COLO668 (cell line): ENCODE measurements around the gene EBF3.
"Not testable (repeated sequence)": the region's sequence is repeated elsewhere in the genome, so short reads cannot be mapped to it uniquely, and the experiment has no call there.

Source experiments
- DNase-seq: peaks from one replicate; lab custom pipeline; 2025; ENCODE audit not compliant: unreplicated experiment; lab: John Stamatoyannopoulos, UW

The EBF3 gene

GRCh38 chr10:129932751-129933433 lies 31.2 kb downstream of the EBF3 start:
- DNase-seq: no peak

- DNase-seq: no peak
Measured at GRCh38 chr10:129932182-129932581, 31.9 kb downstream of the EBF3 start.

DNA sequence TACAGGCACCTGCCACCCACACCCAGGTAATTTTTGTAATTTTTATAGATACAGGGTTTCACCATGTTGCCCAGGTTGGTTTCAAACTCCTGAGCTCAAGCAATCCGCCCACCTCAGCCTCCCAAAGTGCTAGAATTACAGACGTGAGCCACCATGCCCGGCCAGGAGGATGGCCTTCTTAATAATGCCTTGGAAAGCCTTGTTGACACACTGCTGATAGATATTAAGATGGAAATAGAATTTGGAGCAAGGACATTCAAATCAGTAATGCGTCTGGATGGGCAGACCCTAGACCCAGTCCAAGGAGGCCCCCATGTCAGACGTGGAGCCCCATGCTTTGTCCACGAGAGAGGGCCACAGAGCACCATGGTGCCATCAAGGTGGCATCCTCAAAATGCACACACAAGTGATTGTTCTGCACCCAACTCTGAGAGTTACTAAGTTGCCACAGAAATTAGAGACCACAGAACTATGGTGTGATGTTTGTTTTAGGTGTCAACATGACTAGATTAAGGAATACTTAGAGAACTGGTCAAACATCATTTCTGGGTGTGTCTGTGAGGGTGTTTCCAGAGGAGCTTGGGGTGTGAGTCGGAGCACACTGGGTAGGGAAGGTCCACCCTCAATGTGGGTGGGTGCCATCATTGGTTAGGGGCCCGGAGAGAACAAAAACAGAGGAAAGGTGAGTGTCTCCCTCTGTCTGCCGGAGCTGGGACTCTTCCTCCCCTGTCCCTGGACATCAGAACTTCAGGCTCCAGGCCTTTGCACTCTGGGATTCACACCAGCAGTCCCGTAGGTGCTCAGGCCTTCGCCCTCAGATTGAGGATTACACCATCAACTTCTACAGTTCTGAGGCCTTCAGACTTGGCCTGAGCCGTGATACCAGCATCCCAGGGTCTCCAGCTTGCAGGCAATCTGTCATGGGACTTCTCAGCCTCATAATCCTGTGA lies 34.5 kb downstream of the EBF3 start:
- DNase-seq: no peak

GRCh38 chr10:129927351-129928120 lies 36.5 kb downstream of the EBF3 start:
- DNase-seq: no peak

DNA sequence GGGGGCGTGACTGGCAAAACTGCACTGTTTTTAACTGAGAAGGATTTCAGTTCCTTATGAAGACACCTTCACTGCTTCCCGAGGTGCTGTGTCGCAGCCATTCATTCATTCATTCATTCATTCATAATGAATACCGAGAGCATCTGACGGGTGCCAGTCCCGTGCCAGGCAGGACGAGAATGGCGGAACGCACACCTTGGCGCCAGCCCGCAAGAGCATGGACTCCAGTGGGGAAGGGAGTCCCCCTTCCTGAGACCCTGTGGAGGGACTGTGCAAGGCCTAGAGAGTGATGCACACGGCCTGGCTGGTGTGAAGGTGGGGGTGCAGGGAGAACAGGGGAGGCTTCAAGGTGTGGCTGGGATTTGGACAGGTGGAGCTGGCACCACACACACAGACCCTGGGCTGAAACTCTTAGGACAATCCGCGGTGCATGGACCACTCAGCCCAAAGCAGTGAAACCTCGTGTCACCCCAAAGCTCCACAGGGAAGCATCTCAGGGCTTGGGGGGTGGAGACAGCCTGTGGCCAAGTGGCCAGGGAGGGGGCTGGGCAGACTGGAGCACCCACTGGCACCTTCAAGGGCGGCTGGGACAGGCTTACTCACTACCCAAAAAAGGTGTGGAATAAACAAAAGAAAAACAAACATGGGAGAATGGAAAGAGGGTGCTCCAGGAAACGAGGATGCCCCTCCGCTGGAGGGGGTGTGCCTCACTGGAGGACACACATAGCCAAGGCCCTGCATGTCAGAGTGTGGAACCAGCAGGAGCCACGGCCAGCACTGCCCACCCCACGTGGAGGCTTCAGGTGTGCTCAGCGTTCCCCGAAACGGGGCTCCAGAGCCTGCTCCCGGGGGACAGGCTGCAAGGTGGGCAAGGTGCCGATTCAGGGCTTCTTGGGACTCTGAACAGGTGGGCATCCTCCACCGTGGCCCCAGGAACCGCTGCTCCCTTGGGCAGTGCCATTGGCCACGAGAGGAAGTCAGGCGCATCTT lies 37.7 kb downstream of the EBF3 start:
- no peak for DNase-seq

GRCh38 chr10:129924375-129925085 lies 39.5 kb downstream of the EBF3 start:
- DNase-seq: no peak

- DNase-seq: no peak
Measured at GRCh38 chr10:129922598-129923123, 41.4 kb downstream of the EBF3 start.

DNA sequence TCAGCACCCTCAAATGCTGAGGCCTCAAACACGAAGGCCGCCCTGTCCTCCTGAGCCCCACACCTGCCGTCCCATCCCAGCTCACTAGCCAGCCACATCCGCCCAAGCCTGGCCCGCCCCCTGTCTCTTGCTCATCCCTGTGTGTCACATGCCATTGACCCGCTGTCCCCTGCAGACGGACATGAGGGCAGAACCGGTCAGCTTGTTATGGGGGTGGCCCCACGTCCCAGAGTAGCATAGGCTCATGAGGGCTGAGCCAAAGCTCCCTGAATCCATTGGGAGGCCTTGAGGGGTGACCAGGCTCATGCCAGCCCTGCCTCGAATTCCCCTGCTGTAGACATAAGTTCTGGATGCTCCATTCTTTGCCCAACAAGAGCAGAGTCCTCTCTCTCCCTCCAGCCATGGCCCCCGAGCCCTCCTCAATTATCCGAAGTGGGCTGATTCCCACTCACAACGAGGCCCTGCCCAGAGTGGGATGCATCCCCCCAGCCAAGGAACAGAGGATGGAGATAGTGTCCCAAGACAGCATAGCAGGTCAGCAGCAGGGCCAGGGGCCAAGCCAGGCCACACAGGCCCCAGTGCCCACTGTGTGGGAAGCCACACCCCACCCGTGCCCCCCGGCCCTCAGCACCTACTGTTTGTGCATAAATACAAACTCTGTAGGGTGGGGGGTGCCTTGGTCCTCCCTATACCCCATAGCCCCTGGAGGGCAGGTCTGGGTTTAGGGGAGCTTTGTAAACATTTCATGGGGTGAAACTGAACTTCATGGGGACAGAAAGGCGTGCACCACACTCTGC lies 42.1 kb downstream of the EBF3 start:
- DNase-seq: no peak

- DNase-seq: no peak
Measured at GRCh38 chr10:129921065-129921670, 42.9 kb downstream of the EBF3 start.

- not testable (repeated sequence) for DNase-seq
Measured at GRCh38 chr10:129920187-129920586, 43.9 kb downstream of the EBF3 start.

DNA sequence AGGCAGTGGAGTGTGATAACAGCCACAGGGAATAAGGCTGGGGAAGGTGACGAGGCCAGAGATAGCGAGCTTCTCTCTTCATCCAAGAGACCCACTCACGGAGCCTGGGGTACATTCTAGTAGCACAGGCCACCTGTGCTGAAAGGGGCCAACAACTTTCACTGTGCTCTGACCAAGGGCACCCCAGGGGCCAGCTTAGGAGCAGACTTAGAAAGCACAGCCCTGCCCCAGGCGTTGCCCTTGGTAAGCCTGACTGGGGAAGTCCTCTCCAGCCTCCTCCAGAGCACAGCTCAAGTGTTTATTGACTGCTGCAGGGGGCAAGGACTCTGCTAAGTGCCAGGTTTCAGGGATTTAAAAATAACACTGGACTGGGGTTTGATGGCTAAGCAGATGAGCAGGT lies 44.7 kb downstream of the EBF3 start:
- DNase-seq: no peak

DNA sequence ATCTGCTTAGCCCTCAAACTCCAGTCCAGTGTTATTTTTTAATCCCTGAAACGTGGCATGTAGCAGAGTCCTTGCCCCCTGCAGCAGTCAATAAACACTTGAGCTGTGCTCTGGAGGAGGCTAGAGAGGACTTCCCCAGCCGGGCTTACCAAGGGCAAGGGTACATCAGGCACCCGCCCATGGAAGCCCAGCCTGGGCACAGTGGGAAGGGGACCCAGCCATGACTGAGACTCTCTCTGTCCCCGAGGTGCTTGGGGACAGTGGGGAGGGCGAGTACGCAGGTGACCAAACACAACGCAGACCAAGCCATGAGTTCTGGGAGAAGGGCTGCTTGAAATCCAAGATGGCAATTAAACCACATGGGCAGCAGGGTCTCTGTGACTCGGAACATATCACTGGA lies 45.2 kb downstream of the EBF3 start:
- DNase-seq: no peak

DNA sequence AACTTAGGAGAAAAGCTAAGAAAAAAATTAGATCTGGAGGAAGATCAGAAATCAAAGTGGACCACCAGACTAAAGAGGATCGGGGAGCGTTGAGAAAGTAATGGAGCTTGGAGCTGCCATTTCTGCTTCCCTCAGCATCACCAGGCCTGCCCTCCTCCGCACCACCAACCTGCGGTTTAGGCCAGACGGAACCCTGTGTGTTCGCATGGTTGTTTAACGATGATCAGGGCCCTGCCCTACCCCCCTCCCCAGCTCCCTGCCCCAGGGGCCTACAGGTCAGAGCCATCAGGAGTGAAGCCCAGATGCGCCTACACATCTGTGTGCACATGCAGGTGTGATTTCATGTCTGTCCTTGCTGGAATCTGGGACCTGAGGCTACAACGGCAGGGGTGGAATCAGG lies 45.7 kb downstream of the EBF3 start:
- DNase-seq: no peak

DNA sequence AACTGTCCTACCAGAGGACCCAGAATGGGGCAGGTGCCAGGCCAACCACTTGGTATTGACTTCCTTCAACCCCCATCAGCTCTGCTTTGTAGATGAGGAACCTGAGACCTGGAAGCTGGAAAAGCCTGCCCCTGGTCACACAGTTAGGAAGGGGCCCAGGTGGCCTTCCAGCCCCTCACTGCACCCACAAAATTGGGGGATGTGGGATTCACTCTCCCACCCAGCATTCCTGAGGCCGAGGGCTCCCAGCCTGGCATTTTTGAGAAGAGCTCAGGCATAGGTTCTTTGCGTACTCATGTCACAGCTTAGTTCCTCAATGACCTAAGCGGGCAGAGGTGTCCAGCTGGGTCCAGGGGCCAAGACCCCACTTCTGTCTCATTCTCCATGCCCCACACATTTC lies 46.1 kb downstream of the EBF3 start:
- no peak for DNase-seq

DNA sequence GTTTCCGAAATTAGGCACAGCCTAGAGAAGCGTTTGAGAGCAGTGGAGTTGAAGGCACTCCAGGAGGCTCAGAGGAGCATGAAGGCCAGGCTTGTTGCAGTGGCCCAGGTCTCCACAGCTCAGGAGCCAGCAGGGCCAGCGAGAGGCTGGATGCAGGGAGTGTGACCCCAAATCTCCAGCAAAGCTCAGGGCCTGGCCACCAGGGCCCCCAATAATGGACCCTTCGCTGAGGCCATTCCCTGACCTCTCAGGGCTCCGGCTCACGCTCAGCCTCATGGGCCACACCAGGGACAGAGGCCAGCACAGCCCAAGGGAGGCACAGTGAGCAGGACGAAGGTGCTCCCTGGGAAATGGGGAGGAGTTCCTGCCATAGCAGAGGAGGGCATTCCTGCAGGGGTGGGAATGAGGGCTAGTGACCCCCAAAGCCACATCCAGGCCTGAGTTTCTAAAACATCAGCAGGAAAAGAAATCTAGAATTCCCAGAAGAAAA lies 47.5 kb downstream of the EBF3 start:
- no peak for DNase-seq

DNA sequence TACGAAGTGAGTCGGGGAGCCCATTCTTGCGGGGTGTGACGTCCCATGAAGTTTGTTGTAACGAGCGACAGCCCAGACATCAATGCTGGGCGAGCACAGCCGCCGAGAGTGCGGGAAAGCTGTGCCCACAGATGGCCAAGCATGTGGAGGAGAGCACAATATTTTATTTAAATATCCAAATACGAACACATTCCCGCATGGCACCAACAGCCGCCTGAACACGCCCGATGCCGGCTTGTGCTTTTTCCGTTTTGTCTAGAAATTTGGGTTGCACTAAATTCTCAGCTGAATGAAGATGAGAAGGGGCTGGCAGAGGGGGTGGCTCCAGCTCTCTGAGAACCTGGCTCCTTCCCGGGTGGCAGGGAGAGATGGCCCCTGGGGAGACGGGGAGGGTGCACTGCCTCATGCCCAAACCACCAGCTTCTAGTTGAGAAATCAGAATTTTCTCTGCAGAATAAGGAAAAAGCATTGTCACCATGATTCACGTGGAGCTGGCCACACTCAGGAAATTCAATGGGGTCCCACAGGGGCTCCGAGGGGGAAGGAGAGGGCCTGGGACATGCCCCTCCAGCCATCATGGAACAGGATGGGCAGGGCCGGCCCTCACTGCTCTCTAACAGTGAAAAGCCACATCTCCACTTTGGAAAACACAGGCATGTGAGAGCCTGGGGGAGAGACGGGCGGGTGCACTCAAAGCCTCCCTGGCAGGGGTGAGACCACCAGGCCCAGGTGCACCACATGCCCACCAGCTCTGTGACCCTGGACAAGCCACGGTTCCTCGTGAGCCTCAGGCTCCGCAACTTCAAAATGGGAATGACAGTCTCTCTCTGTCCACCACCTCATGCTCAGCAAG lies 48.3 kb downstream of the EBF3 start:
- no peak for DNase-seq

- DNase-seq: no peak
Measured at GRCh38 chr10:129914960-129915359, 49.1 kb downstream of the EBF3 start.
